ENCODE measurements around the gene BMPR1B. TPM values are rescaled to one million over a fixed set of nuclear protein-coding genes. Genes with fewer than 3 reads are reported as not detected.

Gene BMPR1B
- total RNA-seq, 1 experiment from 2014 or later = 0.62 TPM

DNA sequence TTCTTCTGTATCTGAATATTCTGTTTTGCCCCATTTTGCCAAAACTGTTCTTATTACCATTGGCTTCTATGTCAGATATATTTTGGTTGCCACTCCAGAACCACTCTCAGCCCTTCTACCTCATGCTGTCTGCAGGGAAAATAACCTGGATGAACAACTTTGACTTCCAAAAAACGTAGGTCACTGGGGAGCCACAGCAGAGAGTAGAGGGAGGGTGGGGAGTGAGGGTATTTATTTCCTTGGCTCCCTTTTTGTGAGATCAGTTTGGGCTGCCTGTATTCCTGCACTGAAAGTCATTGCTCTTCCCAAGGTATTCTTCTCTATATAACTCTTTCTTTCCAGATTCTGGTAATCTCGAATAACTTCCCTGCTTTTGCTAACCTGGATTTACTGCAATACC, 6.3 kb downstream of the BMPR1B start:
- ChIA-PET POLR2A (no interaction called here), CTCF (no interaction called here)
- TF ChIP-seq, protein P1, sequence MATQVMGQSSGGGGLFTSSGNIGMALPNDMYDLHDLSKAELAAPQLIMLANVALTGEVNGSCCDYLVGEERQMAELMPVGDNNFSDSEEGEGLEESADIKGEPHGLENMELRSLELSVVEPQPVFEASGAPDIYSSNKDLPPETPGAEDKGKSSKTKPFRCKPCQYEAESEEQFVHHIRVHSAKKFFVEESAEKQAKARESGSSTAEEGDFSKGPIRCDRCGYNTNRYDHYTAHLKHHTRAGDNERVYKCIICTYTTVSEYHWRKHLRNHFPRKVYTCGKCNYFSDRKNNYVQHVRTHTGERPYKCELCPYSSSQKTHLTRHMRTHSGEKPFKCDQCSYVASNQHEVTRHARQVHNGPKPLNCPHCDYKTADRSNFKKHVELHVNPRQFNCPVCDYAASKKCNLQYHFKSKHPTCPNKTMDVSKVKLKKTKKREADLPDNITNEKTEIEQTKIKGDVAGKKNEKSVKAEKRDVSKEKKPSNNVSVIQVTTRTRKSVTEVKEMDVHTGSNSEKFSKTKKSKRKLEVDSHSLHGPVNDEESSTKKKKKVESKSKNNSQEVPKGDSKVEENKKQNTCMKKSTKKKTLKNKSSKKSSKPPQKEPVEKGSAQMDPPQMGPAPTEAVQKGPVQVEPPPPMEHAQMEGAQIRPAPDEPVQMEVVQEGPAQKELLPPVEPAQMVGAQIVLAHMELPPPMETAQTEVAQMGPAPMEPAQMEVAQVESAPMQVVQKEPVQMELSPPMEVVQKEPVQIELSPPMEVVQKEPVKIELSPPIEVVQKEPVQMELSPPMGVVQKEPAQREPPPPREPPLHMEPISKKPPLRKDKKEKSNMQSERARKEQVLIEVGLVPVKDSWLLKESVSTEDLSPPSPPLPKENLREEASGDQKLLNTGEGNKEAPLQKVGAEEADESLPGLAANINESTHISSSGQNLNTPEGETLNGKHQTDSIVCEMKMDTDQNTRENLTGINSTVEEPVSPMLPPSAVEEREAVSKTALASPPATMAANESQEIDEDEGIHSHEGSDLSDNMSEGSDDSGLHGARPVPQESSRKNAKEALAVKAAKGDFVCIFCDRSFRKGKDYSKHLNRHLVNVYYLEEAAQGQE (IDR thresholded peaks at IDR 0.05; ENCODE audit: insufficient read depth in 1 of 2, low read depth in 2 of 2, low read length in 1 of 2) = no peak
- TF ChIP-seq, protein P2, sequence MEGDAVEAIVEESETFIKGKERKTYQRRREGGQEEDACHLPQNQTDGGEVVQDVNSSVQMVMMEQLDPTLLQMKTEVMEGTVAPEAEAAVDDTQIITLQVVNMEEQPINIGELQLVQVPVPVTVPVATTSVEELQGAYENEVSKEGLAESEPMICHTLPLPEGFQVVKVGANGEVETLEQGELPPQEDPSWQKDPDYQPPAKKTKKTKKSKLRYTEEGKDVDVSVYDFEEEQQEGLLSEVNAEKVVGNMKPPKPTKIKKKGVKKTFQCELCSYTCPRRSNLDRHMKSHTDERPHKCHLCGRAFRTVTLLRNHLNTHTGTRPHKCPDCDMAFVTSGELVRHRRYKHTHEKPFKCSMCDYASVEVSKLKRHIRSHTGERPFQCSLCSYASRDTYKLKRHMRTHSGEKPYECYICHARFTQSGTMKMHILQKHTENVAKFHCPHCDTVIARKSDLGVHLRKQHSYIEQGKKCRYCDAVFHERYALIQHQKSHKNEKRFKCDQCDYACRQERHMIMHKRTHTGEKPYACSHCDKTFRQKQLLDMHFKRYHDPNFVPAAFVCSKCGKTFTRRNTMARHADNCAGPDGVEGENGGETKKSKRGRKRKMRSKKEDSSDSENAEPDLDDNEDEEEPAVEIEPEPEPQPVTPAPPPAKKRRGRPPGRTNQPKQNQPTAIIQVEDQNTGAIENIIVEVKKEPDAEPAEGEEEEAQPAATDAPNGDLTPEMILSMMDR (IDR thresholded peaks at IDR 0.05) = no peak
- TF ChIP-seq TCF7L2 (IDR thresholded peaks at IDR 0.05; ENCODE audit: low read depth, low read length) (no peak), SIN3A (IDR thresholded peaks at IDR 0.05; ENCODE audit: borderline replicate concordance, insufficient read depth, low read depth, low read length) (no peak), POLR2AphosphoS5 (IDR thresholded peaks at IDR 0.05; ENCODE audit: low read depth, low read length) (no peak)
- in situ Hi-C loops (cut with HindIII; ENCODE audit: low pct_unique_long_range_greater_than_20kb, low sequenced_read_pairs) (no loop called here), intact Hi-C loops (cut with micrococcal nuclease; ENCODE audit: unreplicated experiment) (no loop called here)
- H3K36me3 ChIP-seq (ENCODE audit: control insufficient read depth, insufficient read depth, low read length) = no peaks in the 10 kb centered on the region
- DNase-seq (ENCODE audit: low read depth, low spot score) (no peak), ATAC-seq (no peak)
- H3K27me3 ChIP-seq (ENCODE audit: control insufficient read depth, insufficient read depth, low read length) = peaks cover 6% of the 10 kb centered on the region
- no peaks in the 10 kb centered on the region for H3K9me3 ChIP-seq (ENCODE audit: control insufficient read depth, insufficient read depth, low read depth, low read length)
- no peak overlapping the region for H3K4me3 ChIP-seq (ENCODE audit: low read depth in 2 of 2, low read length in 2 of 2)
- BruUV-seq (replicated peaks) = no TSS peak
- no peaks in the 10 kb centered on the region for H3K4me1 ChIP-seq (ENCODE audit: control insufficient read depth, insufficient read depth, low read length)
- no peak overlapping the region for H3K27ac ChIP-seq (ENCODE audit: low read length)

DNA sequence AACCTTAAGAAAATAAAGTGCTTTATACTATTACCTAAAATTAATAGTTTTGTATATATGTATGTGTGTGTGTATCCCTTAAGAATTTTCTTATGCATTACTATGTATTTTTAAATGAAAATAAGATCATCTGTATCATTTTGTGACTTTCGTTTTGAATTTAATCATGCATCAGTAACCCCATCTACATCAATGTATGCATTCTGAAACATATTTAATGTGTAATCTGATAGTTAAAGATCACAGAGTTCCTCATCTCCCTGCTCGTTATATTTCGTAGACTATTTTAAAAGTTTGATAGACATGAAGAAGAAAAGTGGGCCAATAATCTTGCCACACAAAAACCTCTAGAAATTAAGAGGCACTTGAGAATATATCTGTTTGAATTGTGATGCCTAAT, 7.4 kb downstream of the BMPR1B start:
- DNase-seq (ENCODE audit: low read depth, low spot score) (no peak), ATAC-seq (no peak)
- Histone ChIP-seq H3K4me3 (ENCODE audit: low read depth in 2 of 2, low read length in 2 of 2) (no peak overlapping the region), H3K27me3 (ENCODE audit: control insufficient read depth, insufficient read depth, low read length) (peaks cover 3% of the 10 kb centered on the region), H3K27ac (ENCODE audit: low read length) (no peak overlapping the region), H3K36me3 (ENCODE audit: control insufficient read depth, insufficient read depth, low read length) (no peaks in the 10 kb centered on the region), H3K4me1 (ENCODE audit: control insufficient read depth, insufficient read depth, low read length) (no peaks in the 10 kb centered on the region), H3K9me3 (ENCODE audit: control insufficient read depth, insufficient read depth, low read depth, low read length) (no peaks in the 10 kb centered on the region)
- in situ Hi-C loops (cut with HindIII; ENCODE audit: low pct_unique_long_range_greater_than_20kb, low sequenced_read_pairs) = no loop called here
- CTCF ChIA-PET = interaction anchor here (0.6 kb wide), 1 partner anchor 46 kb away, joined by 3 read pairs; no protein-coding TSS in a partner anchor
- intact Hi-C loops (cut with micrococcal nuclease; ENCODE audit: unreplicated experiment) = no loop called here
- BruUV-seq (replicated peaks) = no TSS peak
- POLR2A ChIA-PET = no interaction called here
- TF ChIP-seq POLR2AphosphoS5 (IDR thresholded peaks at IDR 0.05; ENCODE audit: low read depth, low read length) (no peak), SIN3A (IDR thresholded peaks at IDR 0.05; ENCODE audit: borderline replicate concordance, insufficient read depth, low read depth, low read length) (no peak)
- TF ChIP-seq, protein P2 (IDR thresholded peaks at IDR 0.05) = no peak
